Hepatocyte (in vitro differentiated cells): ENCODE measurements around the gene RHOF.

ENCODE experiments used
- CTCF ChIP-seq: fragments of 200-600 bp; sonication (generic); IDR thresholded peaks from 2 replicates; pipeline ENCODE4 v1.5.1; 2016; ENCODE audit warnings: antibody characterized with exemption, mild to moderate bottlenecking; ENCODE audit not compliant: poor library complexity
- EZH2 ChIP-seq: fragments of 200-600 bp; sonication (generic); IDR thresholded peaks from 2 replicates; pipeline ENCODE4 v1.6.1; 2016; ENCODE audit warnings: antibody characterized with exemption, mild to moderate bottlenecking, borderline replicate concordance
- EZH2phosphoT487 ChIP-seq: fragments of 200-600 bp; sonication (generic); IDR thresholded peaks from one replicate; pipeline ENCODE4 v1.6.1; 2018; ENCODE audit warnings: antibody characterized with exemption, mild to moderate bottlenecking, low read depth, moderate library complexity; ENCODE audit not compliant: unreplicated experiment, severe bottlenecking

GRCh38 chr12:121796855-121797751 is 3.6 kb upstream of the RHOF start:
- TF ChIP-seq EZH2phosphoT487 (no peak), CTCF (peak; percentile 24), EZH2 (no peak)
